HG02973 (cell line): Measurements from ENCODE around the gene DHPS.
"Not testable (repeated sequence)": the region's sequence is repeated elsewhere in the genome, so short reads cannot be mapped to it uniquely, and the experiment has no call there.

Experiments
- ATAC-seq: cut with Tn5 transposase; IDR thresholded peaks from one replicate; pipeline ENCODE4 v1.9.1; 2021; ENCODE audit warnings: moderate library complexity; ENCODE audit not compliant: unreplicated experiment

DHPS gene

DNA sequence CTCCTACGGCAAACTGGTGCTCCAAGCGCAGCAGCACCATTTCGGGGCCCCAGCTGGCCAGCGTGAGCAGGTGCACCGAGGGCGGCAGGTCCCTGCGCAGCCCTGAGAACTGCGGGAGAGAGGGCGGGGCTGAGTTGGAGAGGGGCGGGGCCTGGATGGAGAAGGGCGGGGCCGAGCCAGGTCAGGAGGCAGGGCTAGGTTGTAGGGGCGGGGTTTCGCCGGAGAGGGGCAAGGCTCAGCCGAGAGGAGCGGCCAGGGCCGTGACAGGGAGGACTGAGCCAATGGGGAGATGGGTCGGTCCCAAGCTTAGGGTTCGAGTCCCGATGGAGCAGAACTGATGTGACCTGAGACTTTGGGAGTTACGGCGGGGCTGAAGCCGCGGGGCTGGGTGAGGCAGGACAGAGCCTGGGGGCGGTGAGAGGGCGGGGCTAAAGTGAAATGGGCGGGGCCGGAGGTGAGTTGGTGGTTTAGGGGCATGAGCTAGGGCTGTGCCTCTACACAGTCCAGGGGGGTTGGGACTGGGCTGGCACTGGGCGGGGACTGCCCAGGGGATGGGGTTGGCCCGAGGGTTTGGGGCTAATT is 34.1 kb downstream of the DHPS start:
- ATAC-seq, result no peak

DNA sequence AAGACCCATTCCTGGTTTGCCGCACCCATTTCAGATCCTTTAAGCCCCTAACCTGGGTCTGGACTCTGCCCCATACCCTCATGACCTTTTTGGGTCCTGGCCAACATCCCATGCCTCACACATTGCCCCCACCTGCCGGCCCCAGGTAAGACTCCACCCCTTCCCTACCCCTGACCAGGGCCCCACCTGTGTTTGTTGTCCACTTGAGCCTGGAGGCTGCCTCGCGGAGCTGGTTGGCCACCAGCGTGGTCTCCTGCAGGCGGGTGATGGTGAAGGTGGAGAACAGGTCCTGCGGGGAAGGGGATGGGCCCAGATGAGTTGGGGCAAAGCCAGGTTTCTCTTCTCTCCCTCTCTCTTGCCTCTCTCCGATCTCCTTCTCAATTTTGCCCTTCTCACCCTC is 34.6 kb downstream of the DHPS start:
- ATAC-seq, result no peak

DNA sequence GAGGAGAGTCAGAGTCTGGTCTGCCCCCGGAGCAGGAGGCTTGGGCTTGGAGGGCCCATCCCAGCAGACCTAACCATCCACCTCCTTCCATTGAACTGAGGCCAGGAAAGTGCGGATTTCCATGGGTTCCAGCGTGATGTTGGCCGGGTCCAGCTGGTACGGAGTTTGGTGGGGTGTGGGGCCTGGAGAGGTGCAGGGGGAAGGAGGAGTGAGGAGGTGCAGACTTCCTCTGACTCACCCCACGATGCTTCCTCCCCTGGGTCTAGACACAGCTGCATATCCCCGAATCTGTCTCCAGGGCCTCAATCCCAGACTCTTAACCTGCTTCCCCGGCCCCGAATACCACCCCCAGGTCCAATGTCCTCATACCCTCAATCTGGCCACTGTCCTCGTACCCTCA is 35.1 kb downstream of the DHPS start:
- ATAC-seq, result no peak

DNA sequence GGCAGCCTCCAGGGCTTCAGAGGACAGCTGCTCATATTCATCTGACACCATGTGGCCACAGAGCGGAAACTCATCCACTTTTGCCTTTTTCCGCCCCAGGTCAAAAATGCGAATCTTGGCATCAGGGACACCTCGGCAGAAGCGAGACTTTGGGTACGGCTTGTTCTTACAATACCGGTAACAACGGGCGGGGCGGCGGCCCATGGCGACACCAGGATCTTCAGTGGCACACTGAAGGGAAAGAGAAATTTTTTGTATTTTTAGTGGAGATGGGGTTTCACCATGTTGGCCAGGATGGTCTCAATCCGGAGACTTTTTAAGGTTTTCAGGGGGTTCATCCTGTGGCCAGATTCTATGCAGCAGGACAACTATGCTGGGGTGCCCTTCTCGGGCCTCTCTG is 38.0 kb downstream of the DHPS start:
- ATAC-seq, result not testable (repeated sequence)

DNA sequence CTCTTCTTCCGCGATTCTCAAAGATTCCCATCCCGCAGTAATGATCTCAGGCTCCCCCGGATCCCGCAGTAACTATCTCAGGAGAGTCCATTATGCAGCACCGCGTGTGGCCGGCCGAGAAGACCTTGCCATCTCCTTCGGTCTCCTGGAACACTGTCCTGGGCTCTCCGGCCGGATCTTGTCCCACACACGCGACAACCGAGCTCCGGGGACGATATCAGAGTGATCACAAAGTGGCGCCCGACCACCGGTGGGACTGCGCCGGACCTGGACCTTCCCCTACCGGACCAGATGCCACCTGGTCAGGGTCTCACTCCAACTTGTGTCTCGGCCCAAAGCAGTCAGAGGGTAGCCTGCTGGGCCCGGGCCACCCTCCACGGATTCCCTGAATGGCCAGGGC is 39.2 kb downstream of the DHPS start:
- ATAC-seq, result no peak

DNA sequence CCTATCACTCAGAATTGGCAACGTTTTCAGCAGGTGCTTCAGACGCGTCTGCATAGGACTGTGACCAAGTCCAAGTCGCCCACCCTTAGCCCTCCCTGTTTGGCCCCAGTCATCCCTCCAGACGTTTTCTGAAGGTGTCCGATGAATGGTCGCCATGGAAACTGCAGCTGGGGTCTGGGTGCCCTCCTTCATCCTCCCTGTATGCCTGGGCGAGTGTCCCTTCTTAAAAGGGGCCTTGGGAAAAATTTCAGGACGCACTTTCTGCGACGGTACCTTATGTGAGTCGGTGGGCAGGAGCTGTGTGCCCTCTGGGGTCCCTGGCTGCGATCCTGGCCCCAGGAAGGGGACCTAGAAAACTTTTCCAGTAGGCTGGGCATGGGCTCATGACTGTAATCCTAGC is 40.2 kb downstream of the DHPS start:
- no peak for ATAC-seq

DNA sequence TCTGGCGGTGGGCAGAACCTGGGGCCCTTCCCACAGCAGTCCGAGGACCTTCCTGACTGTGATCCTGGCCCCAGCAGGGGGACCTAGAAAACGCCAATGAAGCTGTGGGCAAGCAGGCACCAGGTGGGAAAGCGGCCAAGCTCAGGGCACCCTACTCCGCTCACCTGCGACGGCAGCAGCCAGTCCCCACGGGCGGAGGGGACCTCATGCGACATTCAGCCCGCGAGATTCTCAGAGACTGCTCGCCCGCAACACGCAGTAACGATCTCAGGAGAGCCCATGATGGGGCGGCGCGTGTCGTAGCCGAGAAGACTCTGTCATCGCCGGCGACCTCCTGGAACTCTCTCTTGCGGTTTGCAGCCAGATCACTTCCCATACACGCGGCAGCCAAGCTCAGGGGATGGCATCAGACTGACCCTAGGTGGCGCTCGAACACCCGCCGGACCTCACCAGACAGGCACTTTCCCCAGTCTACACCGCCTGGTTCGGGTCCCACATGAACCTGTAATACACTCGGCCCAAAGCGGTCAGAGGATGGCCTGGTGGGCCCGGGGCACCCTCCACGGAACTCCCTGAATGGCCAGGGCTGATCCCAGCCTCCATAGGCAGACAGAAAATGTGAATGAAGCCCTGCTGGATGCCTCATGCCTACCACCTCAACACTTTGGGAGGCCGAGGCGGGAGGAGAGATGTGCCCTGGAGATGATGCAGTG is 41.6 kb downstream of the DHPS start:
- no peak for ATAC-seq

DNA sequence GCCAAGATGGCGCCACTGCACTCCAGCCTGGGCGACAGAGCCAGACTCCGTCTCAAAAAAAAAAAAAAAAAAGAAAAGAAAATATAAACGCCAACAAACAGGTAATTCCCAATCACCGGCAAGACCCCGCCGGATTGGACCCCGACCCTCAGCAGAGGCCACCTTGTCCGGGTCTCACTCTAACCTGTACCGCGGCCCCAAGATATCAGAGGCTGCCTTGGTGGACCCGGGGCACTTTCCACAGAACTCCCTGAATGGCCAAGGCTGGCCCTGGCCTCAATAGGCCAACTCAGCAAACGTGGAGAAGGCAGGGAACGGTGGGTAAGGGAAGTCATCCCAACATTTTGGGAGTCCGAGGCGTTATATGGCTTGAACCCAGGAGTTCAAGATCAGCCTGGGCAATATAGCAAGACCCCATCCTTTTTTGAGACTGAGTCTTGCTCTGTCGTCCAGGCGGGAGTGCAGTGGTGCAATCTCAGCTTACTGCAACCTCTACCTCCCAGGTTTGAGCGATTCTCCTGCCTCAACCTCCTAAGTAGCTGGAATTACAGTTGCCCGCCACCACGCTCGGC is 43.0 kb downstream of the DHPS start:
- no peak for ATAC-seq

DNA sequence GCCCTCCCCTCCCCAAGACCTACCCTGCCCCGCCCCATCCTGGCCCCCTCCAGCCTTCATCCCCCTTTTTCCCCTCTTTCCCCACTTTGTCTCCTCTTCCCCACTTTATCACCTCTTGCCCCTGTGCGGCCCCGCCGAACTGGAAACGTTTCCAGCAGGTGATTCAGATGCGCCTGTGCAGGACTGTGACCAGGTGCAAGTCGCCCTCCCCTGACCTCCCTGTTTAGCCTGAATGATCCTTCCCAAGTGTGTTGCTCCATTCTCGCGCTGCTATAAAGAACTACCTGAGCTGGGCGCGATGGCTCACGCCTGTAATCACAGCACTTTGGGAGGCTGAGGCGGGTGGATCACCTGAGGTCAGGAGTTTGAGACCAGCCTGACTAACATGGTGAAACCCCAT is 45.0 kb downstream of the DHPS start:
- no peak for ATAC-seq

DNA sequence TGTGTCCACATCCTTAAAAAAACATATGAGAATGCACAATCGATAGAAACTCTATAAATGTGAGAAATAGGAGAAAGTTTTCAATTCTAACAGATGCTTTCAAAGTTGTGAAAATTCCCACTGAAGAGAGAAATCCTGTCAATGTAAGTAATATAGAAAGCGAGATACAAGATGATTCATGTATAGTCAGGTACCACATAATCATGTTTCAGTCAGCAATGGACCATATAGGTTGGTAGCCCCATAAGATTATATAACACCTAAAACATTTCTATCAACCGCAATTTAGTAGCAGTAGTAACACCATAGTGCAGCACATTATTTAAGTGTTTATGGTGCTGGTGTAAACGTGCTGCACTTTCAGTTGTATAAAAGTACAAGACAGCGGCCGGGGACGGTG is 52.5 kb downstream of the DHPS start:
- no peak for ATAC-seq

DNA sequence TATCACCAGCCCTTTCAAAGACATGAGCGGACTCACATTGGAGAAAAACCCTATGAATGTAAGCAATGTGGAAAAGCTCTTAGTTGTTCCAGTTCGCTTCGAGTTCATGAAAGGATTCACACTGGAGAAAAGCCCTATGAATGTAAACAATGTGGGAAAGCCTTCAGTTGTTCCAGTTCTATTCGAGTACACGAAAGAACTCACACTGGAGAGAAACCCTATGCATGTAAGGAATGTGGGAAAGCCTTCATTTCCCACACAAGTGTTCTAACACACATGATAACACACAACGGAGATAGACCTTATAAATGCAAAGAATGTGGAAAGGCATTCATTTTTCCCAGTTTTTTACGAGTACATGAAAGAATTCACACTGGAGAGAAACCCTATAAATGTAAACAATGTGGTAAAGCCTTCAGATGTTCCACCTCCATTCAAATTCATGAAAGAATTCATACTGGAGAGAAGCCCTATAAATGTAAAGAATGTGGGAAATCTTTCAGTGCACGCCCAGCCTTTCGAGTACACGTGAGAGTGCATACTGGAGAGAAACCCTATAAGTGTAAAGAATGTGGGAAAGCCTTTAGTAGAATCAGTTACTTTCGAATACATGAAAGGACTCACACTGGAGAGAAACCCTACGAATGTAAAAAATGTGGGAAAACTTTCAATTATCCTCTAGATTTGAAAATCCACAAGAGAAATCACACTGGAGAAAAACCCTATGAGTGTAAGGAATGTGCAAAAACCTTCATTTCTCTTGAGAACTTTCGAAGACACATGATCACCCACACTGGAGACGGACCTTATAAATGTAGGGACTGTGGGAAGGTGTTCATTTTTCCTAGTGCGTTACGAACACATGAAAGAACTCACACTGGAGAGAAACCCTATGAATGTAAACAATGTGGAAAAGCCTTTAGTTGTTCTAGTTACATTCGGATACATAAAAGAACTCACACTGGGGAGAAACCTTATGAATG is 53.3 kb downstream of the DHPS start:
- ATAC-seq, result no peak

DNA sequence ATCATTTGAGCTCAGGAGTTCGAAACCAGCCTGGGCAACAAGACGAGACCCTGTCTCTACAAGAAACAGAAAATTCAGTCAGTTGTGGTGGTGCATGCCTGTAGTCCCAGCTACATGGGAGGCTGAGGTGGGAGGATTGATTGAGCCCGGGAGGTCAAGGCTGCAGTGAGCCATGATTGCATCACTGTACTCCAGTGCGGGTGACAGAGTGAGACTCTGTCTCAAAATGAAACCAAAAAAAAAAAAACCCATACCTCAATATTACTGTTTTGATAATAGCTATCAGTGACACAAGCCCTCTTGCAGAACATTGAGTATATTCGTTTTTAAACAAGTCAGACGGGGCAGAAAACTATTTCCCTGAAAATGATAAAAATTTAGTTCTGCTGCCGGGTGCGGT is 54.7 kb downstream of the DHPS start:
- ATAC-seq, result no peak
